PC-9 (cell line): ENCODE measurements around the gene RABL6. TPM values are rescaled to one million over a fixed set of nuclear protein-coding genes. Genes with fewer than 3 reads are reported as not detected.

Source experiments
- BruUV-seq: library from RNA; stranded (reverse); fragments of 400-500 nt; replicated peaks from 2 replicates; lab custom pipeline; 2021; lab: Mats Ljungman, UMichigan
- CTCF ChIA-PET: fragments of 300-600 bp; sonication (Branson Sonifier 250); formaldehyde crosslinking; loops from one replicate; lab custom pipeline; 2022; ENCODE audit warnings: antibody characterized with exemption; lab: Charles Lee
- POLR2A ChIA-PET: fragments of 300-600 bp; sonication (Branson Sonifier 250); formaldehyde crosslinking; loops from one replicate; lab custom pipeline; 2022; ENCODE audit warnings: antibody characterized with exemption; ENCODE audit not compliant: unreplicated experiment; lab: Charles Lee
- DNase-seq, 2 experiments: peaks; one replicate each; pipeline versions ENCODE4 v3.0.0 to v3.0.0-alpha.2; 2015 to 2022; ENCODE audit warnings: mixed read lengths in 1 of 2
- H2AFZ ChIP-seq: fragments of 200-600 bp; sonication (generic); 2 replicates; pipeline ENCODE4 v1.8.1; 2017; ENCODE audit warnings: antibody characterized with exemption
- H3F3A ChIP-seq: fragments of 200-600 bp; sonication (generic); 2 replicates; pipeline ENCODE4 v1.8.1; 2017; ENCODE audit warnings: antibody characterized with exemption, mild to moderate bottlenecking, low read depth; ENCODE audit not compliant: insufficient read depth
- H3K27ac ChIP-seq: fragments of 200-600 bp; sonication (generic); 2 replicates; pipeline ENCODE4 v1.6.1; 2016; ENCODE audit warnings: mixed run types
- H3K27me3 ChIP-seq: fragments of 200-600 bp; sonication (generic); 2 replicates; pipeline ENCODE4 v1.6.1; 2016; ENCODE audit warnings: low read depth, mixed run types; ENCODE audit not compliant: insufficient read depth
- H3K36me3 ChIP-seq: fragments of 200-600 bp; sonication (generic); 2 replicates; pipeline ENCODE4 v1.6.1; 2016; ENCODE audit warnings: low read depth, mixed run types
- H3K4me1 ChIP-seq: fragments of 200-600 bp; sonication (generic); replicated peaks from 2 replicates; pipeline ENCODE4 v1.6.1; 2016; ENCODE audit warnings: mixed run types; ENCODE audit not compliant: insufficient read depth
- H3K4me2 ChIP-seq: fragments of 200-600 bp; sonication (generic); 2 replicates; pipeline ENCODE4 v1.6.1; 2017; ENCODE audit warnings: mixed run types
- H3K4me3 ChIP-seq: fragments of 200-600 bp; sonication (generic); 2 replicates; pipeline ENCODE4 v1.6.1; 2016; ENCODE audit warnings: mixed run types
- H3K79me2 ChIP-seq: fragments of 200-600 bp; sonication (generic); 2 replicates; pipeline ENCODE4 v1.6.1; 2017; ENCODE audit warnings: low read depth, mixed run types
- H3K9me2 ChIP-seq: fragments of 200-600 bp; sonication (generic); 2 replicates; pipeline ENCODE4 v1.8.1; 2017; ENCODE audit warnings: mild to moderate bottlenecking; ENCODE audit not compliant: insufficient read depth
- H3K9me3 ChIP-seq: fragments of 200-600 bp; sonication (generic); 2 replicates; pipeline ENCODE4 v1.8.1; 2016; ENCODE audit warnings: low read depth; ENCODE audit not compliant: insufficient read depth
- H4K20me1 ChIP-seq: fragments of 200-600 bp; sonication (generic); 2 replicates; pipeline ENCODE4 v1.8.1; 2017; ENCODE audit not compliant: insufficient read depth
- CTCF ChIP-seq: fragments of 200-600 bp; sonication (generic); conservative IDR thresholded peaks from 2 replicates; pipeline ENCODE4 v1.6.1; 2017; ENCODE audit warnings: mixed run types, antibody characterized with exemption, mild to moderate bottlenecking, moderate library complexity
- EZH2 ChIP-seq: fragments of 200-600 bp; sonication (generic); IDR thresholded peaks from 2 replicates; pipeline ENCODE4 v1.8.0; 2017; ENCODE audit warnings: antibody characterized with exemption, low read depth
- intact Hi-C: fragments of 100-400 bp; cut with micrococcal nuclease; formaldehyde crosslinking; loops from one replicate; pipeline ENCODE4 v1.10.0; 2022; ENCODE audit not compliant: unreplicated experiment
- total RNA-seq: library from RNA; stranded (reverse); gene quantifications from 2 replicates; pipeline ENCODE4 v1.2.3, GENCODE V29; 2021

RABL6 gene
- total RNA-seq, 1 experiment from 2014 or later, result 116 TPM

- ChIA-PET POLR2A (interaction anchor here (0.6 to 0.8 kb wide), 3 partner anchors 18 to 37 kb away, joined by 3 to 8 read pairs (median 5); partner anchors contain the start of gene RABL6), CTCF (no interaction called here)
- H3K36me3 ChIP-seq, result no peaks in the 10 kb centered on the region
- peak in 1 of 2 experiments; percentile 56 for DNase-seq
- no peaks in the 10 kb centered on the region for H3K9me2 ChIP-seq
- no peak for TF ChIP-seq CTCF
- no peak for TF ChIP-seq EZH2
- BruUV-seq, result no TSS peak
- H3K4me2 ChIP-seq, result no peak overlapping the region
- H3K9me3 ChIP-seq, result no peaks in the 10 kb centered on the region
- no peak overlapping the region for H2AFZ ChIP-seq
- H3F3A ChIP-seq, result peaks cover 35% of the 10 kb centered on the region
- H3K27ac ChIP-seq, result no peak overlapping the region
- no peak overlapping the region for H3K4me3 ChIP-seq
- intact Hi-C loops, result no loop called here
- peaks cover 16% of the 10 kb centered on the region; the same call in 1 of the 2 replicates for H4K20me1 ChIP-seq
- H3K79me2 ChIP-seq, result no peaks in the 10 kb centered on the region
- no peaks in the 10 kb centered on the region for H3K27me3 ChIP-seq
- H3K4me1 ChIP-seq, result 0 out of 2 replicates have a peak, but pooled peaks cover 2% of the 10 kb centered on the region
Measured at GRCh38 chr9:136838314-136839228, 30.8 kb downstream of the RABL6 start.

GRCh38 chr9:136839229-136840139 lies 31.7 kb downstream of the RABL6 start:
- Histone ChIP-seq H3K27me3 (no peaks in the 10 kb centered on the region), H3K79me2 (no peaks in the 10 kb centered on the region), H3K4me2 (peak overlapping the region; percentile 26; the same call in 1 of the 2 replicates), H2AFZ (no peak overlapping the region), H3K9me3 (no peaks in the 10 kb centered on the region), H4K20me1 (peaks cover 16% of the 10 kb centered on the region; the same call in 1 of the 2 replicates), H3K27ac (no peak overlapping the region), H3K4me1 (0 out of 2 replicates have a peak, but pooled peaks cover 2% of the 10 kb centered on the region), H3K4me3 (no peak overlapping the region), H3F3A (peaks cover 26% of the 10 kb centered on the region), H3K9me2 (no peaks in the 10 kb centered on the region), H3K36me3 (no peaks in the 10 kb centered on the region)
- CTCF ChIA-PET, result no interaction called here
- no peak for DNase-seq
- POLR2A ChIA-PET, result no interaction called here
- intact Hi-C loops, result no loop called here
- TF ChIP-seq EZH2 (no peak), CTCF (no peak)
- no TSS peak for BruUV-seq
